HG03521 (cell line): ENCODE measurements around the gene MAML1.
A peak's percentile ranks its signal among the peaks of the same experiment; 100 is the strongest.

Experiments used
- ATAC-seq: cut with Tn5 transposase; IDR thresholded peaks from one replicate; pipeline ENCODE4 v1.9.1; 2021; ENCODE audit warnings: mild to moderate bottlenecking, moderate library complexity; ENCODE audit not compliant: unreplicated experiment

Gene MAML1

DNA sequence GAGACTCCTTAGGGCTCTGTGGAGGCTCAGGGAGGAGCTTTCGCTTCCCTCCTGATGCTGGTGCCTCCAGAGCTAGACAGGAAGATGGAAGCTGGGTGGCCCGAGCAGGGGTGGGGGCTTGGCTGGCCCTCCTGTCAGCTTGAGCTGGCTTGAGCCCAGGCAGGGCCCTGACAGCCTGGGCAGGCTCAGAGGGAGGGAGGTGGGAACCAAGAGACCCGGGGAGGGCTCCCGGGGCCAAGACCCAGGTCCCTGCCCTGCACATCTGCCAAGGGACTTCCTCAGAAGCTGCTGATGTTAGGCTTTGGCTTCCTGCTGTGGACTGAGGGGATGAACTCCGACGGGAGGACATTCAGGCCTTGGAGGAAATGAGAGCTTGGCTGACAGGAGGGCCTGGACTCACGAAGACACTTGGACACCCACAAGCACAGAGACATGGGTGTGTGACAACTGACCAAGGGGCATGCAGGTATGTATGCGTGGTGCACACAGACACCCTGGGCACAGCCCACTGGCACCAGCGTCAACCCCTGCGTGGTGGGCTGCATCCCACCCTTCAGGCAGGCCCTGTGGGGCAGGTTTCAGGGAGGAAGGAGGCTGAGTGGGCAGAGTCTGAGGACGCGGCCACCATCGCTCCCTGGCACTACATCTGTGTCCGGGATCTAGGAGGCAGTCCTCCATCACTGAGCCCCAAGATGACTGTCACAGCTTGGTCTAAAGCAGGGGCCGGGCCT lies 59.4 kb downstream of the MAML1 start:
- no peak for ATAC-seq

DNA sequence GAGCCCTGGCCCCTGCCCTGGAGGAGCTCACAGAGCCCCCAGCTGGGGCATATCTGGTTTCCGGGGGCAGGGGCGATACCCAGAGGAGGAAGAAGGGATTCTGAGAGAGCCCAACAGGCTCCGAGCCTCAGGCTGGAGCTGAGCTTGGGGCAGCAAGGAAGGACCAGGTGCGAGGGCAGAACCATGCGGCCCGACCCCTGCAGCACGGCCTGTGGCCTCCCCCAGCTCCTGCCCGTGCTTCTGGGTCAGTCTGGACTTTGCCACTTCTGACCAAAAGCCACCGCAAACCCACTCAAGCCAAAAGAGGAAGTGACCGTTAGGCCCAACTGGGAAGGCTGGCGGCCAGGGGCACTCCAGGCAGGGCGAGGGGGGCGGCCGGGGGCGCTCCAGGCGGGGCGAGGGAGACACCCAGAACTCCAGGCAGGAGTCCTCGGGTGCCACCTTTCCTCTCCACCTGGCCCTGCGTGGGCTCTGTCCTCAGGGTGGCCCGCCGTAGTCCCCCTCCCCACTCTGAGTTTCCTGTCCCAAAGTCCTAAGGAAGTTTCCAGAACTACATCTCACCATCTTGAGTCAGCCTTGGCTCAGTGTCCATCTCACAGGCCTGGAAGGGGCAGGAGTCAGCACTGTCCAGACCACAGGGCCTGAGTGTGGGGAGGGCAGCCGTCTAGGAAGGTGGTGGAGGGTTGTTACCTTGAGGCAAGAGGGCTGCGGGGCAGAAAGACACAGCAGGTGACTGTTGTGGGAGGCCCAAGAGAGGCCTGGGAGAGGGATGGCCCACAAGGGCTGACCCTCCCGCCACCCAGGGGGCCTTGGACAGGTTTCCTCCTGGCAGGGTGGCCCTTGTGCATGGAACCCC lies 60.2 kb downstream of the MAML1 start:
- no peak for ATAC-seq

DNA sequence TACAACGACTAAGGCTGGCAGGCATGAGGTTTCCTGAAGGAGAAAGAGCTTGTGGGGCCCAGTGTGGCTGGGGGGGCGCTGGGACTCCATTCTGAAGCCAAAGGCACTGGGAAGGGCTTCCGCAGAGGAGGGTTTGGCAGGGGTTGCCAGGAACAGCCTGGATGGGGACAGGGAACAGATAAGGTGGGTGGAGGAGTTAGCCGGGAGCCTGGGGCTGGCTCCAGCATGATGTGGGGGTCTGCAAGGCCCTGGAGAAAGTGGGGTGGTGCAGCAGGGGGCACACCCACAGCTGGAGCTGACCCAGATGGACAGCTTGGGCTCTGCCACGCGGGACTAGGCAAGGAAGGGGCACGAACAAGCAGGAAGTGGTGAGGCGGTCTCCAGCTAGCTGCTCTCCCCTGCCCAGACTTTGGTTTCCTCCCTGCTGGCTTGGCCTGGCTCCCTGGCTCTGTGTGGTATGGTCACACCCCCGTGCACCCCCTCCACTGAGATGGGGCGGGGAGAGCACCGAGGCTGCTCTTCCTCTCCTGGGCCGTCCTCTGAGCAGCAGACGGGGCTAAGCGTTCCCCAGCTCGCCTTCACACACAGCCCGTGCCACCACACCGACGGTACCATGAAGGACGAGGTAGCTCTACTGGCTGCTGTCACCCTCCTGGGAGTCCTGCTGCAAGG lies 61.0 kb downstream of the MAML1 start, which contains the start of gene LTC4S:
Gene LTC4S (plus strand): TSS at position 519 of the 672 bp plus-strand sequence. CDS start 95 bp downstream, at position 614.
- no peak for ATAC-seq

DNA sequence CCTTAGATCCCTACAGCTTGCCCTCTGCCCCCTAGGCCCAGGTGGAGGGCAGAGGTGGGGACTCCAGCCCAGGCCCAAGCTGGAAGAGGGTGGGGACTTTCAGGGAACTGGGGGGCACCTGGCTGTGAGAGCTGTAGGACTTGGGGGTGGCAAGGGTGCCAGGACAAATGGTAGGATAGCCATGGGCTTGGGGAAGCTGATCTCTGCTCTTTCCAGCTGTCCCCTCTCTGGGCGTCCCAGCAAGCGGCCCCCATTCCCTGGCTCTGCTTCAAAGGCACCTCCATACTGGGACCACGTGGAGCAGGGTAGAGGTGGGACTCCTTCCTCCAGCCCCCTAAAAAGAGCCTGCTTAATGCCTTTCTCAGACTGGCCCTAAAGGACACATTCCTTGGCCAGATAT lies 61.5 kb downstream of the MAML1 start:
- ATAC-seq: no peak

DNA sequence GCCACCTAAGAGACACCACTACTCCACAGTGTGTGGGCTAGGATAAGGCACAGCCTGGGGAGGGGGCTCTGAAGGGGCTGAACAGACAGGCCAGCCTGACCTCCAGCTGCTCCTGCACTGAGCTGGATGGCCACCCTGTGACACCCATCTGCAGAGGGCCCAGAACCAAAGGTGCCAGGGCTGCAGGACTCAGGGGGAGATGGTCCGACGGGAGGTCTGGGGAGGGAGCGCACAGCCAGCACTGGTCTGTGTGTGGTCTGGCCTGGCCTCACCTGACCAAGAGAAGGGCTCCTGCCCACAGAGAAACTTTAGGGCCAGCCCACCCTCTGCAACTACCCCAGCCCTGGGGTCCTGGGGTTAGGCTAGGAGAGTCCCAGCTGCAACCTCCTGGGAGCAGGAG lies 62.0 kb downstream of the MAML1 start:
- ATAC-seq: no peak

DNA sequence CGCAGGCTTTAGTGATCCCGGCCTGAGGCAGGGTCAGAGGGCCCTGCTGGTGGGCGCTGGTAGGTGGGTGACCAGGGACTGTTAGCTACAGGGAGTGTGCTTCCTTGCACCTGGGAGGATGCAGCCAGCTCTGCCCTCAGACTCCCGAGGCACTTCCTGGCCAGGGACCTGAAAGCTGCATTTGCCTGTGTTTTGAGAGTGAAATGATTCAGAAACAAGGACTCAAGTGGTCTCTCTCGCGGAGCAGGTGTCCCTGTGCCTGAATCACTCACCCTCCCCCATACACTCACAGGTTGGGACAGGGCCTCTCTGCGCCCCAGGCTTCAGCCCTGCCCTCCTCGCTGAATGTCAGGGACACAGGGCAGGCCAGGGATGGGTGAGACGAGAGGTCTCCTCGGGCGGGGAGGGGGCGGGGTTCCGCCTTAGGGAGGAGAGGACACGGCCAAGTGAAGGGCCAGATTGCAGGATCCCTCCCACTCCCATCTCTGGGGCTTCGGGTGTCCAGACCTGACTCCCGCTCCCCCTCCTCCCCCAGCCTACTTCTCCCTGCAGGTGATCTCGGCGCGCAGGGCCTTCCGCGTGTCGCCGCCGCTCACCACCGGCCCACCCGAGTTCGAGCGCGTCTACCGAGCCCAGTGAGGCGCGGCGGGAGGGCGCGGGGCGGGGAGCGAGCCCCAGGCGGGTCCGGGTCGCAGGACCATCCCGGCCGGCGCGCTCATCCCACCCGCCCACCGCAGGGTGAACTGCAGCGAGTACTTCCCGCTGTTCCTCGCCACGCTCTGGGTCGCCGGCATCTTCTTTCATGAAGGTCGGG lies 62.6 kb downstream of the MAML1 start:
- ATAC-seq: no peak

DNA sequence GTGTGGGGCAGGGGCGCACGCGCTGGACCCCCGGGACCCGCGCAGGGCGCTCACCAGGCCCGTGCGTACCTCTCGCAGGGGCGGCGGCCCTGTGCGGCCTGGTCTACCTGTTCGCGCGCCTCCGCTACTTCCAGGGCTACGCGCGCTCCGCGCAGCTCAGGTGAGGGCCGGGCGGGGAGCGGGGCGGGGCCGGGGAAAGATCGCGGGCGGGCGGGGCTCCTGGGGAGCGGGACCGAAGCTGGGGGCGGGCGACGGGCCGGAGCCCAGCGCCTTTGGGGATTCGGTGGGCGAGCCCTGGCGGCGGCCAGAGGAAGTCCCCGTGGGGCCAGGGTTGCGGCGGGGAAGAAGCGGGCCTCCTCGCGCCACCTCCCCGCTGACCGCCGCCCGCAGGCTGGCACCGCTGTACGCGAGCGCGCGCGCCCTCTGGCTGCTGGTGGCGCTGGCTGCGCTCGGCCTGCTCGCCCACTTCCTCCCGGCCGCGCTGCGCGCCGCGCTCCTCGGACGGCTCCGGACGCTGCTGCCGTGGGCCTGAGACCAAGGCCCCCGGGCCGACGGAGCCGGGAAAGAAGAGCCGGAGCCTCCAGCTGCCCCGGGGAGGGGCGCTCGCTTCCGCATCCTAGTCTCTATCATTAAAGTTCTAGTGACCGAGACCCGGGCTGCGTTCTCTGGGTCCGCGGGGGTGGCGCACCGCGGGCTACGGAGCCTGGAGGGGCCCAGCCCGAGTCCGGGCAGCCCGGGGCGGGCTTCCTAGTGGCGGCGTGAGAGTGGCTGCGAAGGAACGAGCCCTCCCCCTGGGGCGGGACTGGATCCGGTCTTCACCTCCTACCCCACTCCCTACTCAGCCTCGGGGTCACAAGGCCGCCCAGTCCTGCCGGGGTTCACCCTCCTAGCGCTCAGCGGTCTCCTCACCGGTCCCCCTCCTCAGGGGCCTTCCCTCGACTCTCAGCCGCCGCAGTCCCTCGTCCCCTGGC lies 63.5 kb downstream of the MAML1 start:
- peak; percentile 62 for ATAC-seq

DNA sequence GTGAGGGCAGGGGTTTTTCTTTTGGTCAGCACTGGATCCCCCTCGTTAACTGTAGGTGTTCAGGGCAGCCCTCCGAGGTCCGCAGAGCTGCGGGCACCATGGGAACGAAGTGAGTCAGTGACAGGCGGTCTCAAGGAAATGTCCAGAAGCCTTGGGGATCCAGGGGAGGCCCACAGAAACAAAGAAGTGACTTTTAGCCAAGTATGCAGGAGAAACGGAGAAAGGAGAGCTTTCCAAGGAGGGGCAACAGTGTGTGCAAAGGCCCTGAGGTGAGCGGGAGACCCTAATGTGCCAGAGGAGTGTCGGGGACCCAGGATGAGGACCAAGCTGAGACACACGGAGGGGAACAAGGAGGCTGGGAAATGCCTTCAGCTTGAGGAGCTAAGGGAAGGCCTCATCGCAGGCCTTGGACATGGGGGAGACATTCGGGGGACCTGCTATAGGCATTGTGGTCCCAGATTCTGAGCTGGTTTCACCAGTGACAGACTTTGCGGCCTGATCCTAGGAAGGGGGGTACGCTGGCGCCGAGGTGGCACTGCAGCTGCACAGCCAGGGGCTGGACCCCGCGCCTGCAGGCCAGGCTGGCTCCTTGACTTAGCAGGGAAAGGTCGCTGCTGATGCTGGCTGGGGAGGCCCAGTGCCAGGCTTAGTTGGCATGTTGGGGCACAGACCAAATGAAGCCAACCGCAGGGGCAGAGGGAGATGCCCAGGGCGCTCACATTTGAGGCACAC lies 64.4 kb downstream of the MAML1 start:
- ATAC-seq: no peak

DNA sequence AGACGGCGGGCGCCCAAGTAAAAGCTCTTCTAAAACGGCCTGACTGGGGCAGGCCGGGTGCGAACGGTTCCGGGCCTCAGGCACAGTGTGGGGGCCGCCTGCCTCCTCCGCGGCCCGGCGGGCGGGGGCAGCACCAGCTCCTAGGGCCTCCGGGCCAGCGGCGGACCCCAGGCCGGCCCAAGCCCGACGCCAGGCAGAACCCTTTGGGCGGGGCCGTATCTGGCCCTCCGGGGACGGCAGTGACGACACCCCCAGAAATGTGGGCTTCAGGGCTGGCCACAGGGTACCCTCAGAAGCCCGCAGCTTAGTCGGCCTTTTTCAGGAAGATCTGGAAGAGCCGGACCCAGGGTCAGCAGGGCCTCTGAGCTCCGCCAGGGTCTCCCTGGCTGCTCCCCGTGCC lies 65.1 kb downstream of the MAML1 start:
- ATAC-seq: no peak

DNA sequence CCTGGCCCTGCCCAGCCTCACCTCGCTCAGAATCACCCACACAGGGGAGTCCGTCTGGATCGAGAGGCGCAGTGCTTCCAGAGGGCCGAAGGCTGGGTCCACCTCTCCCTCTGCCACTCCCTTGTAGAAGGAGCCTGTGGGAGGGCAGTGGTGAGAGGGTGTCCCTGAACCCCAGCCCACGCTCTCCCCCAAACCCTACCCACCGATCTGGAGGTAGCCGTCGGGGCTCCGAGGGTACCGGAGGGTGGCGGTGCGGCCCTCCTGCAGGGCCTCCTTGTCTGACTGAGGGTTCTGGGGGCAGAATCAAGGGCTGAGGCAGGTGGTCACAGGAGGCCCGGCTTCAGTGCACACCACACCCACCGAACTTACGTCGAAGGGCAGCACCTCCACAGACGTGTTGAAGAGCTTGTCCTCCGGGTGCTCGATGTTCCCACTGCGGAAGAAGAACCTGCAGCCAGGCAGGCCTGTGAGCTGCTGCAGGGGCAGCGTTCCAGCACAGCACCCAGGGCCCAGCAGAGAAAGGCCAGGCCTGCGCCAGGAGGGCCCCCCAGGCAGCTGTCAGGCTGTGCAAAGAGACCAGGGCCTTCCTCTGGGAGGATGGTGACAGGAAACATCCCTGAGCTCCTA lies 65.6 kb downstream of the MAML1 start:
- no peak for ATAC-seq

DNA sequence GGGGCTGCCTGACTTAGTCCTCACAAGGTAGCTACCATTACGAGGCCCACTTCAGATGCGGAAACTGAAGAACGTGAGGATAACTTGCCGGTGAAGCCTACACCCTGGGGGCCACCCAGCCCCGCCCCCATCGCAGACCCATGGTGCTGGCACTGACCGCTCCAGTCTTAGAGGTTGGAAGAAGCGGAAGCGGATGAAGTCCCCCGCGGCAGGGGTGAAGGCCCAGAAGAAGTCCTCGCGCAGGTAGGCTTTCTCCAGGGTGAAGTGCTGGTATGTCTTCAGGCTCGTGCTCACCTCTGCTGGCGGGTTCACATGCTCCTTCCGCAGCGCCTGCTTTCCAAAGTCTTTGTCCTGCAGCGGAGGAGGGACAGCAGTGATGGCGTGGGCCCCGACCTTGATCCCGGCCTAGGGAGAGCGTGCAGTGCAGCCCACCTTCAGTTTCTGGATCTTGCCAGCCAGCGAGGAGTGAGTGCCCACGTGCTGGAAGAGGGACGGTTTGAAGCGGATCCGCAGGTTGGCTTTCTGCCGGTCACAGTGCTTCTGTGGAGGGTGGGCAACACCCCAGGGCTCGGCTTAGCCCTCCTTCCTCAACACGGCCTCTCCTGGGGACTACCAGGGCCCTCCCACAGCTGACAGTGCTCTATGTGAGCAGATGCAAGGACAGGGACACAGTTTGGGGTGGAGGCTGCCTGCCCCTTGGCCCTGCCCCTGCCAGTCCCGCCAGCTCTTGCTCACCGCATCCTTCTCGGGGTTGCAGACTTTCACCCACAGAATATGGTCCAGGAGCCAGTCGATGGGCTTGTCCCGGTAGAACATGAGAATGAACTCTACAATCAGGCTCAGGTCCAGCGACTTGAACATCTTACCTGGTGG lies 66.4 kb downstream of the MAML1 start:
- no peak for ATAC-seq

DNA sequence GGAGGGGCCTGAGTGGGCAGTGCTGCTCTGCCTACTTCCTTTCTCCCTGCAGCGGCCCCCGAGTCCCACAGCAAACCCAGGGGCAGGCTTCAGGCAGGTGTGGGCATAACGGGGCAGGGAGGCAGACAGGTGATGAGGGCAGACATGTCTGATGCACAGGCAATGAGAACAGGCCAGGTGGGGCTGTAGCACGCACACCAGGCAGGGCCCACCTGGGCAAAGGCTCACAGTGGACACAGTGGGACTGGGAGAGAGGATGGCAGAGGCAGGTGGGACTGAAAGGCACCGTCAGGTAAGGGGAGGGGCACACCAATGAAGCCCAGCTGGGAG lies 67.0 kb downstream of the MAML1 start:
- no peak for ATAC-seq

DNA sequence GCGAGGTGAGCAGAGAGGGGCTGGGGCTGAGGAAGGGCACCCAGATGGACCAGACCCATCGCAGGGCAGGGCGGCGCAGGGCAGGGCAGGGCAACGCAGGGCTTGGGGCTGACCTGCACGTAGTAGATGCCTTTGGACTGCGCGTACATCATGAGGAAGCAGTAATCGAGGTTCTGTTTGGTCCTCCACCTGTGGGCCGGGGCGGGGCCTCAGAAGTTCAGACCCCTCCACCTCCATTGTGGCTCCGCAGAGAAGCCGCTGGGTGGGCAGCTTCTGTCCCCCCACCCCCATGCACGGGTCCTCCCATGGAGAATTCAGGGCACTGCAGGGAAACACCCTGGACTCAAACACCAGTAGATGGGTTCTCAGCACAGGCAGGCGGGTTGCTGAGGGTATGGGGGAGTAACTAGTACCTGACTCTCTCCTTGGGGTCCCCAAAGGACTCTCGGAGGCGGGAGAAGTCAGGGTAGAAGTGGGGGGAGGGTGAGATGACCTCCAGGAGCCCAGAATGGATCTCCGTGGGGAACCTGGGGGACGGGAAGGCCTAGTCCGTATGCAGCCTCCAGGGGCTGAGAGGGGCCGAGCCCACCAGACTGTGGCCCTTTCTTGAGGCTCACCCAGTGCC lies 67.6 kb downstream of the MAML1 start:
- no peak for ATAC-seq

DNA sequence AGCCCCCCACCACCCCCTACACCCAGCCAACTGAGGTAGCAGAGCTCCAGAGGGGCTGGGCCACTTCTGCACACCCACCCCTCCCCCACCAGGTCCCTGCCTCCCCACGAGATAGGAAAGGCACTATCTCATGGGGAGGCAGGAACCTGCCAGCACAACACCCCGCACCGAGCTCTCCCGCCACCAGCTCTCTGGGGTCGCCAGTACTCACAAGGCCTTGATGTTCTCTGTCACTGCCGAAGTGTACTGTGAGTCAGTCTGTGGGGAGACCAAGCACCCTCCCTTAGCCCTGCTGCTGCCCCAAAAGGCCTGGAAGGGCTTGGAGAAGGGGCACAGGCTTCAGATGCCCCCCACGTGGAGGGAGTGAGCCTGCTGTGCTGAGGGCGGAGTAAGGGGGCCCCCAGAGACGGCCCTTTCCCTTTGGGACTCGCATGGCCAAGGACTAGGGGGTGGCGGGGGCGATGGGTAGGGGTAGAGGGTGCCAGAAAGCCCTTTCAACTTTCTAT lies 68.1 kb downstream of the MAML1 start:
- no peak for ATAC-seq

DNA sequence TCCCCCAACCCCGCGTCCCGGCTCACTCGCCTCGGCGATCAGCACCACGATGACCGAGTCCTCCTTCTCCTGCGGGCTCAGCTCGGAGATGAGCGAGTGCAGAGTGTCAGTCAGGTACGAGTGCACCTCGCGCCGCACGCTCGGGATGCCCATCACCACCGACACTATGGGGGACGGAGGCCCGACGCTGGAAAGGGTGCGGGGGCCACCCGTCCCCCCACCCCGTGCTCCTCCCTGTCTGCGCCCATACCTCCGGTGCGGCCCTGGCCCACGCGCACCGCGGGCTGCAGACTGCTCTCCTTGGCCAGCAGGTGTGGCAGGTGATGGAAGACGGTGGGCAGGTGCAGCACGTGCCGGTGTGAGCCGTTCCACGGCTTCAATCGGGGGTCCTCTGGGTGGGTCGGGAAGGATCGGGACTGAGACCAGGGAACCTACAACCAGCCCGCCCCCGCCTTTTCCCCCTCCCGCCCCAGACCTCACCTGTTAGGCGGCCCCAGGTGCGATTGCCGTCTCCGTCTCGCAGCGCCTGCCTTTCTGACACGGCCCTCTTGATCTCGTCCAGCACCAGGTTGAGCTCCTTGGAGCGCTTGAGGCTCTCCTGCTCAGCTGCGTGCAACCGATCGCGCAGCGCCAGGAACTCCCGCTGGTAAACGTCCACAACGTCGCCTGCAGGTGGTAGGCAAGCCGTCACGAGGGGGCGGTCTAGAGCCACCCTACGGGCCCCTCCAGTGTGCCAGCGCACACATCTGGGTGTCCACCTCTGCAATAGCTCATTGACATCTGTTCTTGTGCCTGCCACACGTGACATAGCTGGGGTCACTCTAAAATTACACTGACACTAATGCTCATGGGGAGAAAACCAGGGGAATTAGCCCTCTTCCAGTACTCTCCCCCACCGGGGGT lies 68.9 kb downstream of the MAML1 start:
- ATAC-seq: no peak
